SKM-1 (cell line): ENCODE measurements around the gene ANKRD12.

ENCODE experiments used
- DNase-seq: peaks from one replicate; lab custom pipeline; 2025; ENCODE audit not compliant: unreplicated experiment; lab: John Stamatoyannopoulos, UW

ANKRD12 gene

DNA sequence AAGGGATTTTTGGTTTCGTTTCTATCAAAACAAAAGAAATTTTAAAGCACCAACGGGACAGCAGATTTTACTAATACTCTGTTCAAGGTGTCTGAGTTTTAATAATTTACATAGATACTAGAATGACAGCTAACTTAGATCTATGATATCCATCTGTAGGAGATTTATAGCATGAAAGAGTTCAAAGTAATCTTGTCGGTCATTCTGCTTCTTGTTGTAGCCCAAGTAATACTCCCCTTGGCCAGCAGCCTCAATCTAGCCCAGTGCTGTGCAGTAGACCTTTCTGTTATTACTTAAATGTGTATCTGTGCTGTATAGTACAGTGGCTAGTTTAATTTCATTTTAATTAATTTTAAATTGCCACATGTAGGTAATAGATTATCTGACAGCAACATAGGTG, 44.7 kb downstream of the ANKRD12 start:
- DNase-seq: no peak

DNA sequence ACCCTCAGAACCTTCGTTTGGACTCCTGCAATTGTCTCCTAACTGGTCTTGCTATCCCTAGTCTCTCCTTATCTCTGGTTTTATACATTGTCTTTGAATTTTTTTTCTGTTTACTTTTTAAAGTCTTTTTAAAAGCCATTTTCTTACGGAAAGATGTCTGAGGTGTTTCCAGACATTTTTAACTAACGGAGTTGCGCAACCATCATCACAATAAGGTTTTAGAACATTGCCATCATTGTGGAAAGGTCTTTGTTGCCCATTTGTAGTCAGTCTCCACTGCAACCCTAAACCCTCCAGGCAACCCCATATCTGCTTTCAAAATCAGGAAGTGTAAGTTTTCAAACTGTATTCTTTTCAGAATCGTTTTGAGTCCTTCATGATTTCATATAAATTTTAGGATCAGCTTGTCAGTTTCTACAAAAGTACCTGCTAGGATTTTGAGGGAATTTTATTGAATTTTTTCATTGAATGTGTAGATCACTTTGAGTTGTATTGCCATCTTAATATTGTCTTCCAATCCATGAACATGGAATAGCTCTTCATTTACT, 46.3 kb downstream of the ANKRD12 start:
- no peak for DNase-seq

DNA sequence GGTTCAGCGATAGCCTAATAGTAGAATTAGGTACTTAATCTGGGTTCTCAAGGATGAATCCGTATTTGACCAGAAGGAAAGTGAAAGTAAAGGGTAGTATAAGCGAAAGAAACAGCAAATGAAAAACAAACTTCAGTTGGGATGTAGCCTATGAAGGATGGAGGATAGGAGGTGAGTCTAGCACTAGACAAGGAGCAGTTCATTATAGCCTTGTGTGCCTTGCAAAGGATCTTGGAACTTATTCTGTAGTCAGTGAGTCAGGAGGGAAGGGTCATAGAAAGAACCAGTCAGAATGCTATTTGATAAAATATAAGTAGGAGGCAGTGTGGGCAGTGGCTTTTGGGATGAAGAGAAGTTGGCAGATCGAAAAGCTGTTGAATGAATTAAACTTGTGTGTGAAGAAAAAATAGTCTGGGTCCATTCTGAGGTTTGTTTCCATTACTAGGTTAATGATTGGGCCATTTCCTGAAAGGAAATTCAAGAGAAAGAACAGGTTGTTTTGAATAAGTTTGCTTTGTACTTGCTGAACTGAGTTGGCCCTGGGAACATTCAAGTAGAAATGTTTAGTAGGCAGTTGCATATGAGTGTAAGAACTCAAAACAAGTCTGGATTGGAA, 48.5 kb downstream of the ANKRD12 start:
- no peak for DNase-seq

DNA sequence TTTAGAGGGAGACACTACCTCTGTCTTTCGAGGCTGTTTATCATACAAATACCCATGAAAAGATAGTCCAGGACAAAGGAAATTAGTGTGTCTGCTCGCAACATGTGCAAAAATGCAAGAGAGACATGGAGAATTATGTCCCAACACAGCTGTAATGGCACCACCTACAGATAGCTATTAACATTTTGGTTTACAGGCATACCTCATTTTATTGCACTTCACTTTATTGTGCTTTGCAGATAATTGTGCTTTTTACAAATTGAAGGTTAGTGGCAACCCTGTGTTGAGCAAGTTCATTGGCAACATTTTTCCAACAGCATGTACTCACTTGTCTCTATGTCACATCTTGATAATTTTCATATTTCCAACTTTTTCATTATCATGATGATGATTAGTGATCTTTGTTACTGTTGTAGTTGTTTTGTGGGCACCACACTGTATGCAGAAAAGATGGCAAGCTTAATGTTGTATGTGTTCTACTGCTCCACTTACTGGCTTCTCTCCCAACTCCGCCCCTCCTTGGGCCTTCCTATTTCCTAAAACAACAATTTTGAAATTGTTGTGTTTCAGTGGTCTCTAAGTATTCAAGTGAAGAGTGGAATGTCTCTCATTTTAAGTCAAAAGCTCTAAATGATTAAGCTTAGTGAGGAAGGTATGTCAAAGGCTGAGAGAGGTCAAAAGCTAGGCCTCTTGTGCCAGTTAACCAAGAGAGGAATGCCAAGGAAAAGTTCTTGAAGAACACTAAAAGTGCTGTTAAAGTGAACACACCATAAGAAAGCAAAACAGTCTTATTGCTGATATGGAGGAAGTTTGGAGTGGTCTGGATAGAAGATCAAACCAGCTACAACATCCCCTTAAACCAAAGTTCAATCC, 52.0 kb downstream of the ANKRD12 start:
- DNase-seq: no peak

DNA sequence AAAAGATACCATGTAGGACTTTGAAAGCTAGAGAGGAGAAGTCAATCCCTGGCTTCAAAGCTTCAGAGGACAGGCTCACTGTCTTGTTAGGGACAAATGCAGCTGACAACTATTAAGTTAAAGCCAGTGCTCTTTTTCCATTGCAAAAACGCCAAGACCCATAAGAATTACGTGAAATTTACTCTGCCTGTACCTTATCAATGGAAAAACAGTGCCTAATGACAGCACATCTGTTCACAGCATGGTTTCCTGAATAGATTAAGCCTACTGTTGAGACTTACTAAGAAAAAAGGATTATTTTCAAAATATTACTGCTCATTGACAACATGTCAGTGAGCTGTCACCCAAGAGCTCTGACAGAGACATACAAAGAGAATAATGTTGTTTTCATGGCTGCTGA, 52.9 kb downstream of the ANKRD12 start:
- no peak for DNase-seq

DNA sequence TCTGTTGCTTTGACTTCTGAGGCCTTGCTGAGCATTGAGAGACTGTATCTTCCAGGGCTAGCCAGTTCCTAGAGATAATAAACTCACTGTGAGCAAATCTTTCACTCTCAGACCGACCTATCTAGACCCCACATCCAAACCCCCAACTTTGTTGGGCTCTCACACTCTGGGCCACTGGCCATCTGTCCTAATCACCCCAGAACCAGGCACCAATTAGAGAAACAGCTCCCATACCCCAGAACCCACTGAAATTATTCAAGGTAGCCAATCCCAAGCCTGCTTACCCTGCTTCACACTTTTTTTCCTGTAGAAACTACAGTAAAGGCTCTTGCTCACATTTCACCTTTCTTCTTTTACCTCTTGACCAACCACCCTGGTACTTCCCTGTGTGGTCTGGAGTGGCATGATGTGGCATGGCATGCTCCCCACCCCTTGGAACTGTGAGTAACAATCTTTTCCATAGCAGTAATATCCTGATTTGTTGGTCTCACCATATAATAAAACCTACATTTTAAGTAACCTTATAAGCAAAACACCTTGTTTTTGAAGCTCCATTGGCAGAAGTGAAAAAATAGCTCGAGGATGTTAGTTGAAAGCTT, 55.2 kb downstream of the ANKRD12 start:
- DNase-seq: no peak

DNA sequence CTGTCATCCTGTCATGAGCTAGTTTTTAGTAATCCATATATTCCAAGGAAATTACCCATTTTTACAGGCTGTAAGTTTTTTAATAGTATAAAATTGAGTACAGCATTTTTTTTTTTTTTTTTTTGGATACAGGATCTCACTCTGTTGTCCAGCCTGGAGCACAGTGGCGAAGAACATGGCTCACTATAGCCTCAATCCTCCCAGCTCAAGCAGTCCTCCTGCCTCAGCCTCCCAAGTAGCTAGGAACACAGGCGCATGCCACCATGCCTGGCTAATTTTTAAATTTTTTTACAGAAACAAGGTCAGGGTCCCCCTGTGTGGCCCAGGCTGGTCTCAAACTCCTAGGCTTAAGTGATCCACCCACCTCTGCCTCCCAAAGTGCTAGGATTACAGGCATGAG, 56.5 kb downstream of the ANKRD12 start:
- no peak for DNase-seq

DNA sequence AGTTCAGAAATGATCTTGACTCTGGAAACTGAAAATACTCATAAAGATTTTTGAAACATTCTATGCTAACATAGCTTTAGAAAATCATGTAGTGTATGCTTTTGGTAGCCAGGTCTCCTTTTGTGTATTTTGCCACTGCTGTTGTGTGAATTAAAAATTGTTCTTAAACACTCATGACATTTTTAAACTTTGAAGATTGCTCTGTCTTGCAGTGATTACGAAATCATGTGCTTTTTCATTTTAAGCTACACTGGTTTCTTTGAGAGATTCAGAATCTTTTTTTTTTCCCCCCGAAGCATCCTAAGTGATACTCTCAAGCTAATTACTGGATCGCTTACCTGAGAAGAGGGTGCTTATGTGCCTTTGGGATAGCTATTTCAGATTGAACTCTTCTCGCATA, 60.0 kb downstream of the ANKRD12 start:
- no peak for DNase-seq

DNA sequence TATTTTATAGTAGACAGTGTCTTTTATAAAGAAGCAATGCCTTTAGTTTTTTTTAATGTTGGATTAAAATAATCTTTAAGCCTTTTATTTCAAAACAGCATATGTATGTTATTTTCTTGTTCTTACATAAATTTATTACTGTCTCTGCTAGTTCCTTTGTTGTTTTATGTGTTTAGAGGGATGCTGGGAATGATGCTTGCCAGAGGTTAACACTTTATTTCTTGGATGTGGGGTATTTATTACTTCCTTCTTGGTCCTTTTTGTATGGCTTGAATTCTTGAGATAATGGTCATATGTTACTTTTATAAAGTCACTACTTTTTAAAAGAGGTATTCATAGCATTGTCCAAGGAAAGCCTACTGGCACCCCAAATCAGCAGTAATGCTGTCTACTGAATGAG, 63.1 kb downstream of the ANKRD12 start:
- no peak for DNase-seq

DNA sequence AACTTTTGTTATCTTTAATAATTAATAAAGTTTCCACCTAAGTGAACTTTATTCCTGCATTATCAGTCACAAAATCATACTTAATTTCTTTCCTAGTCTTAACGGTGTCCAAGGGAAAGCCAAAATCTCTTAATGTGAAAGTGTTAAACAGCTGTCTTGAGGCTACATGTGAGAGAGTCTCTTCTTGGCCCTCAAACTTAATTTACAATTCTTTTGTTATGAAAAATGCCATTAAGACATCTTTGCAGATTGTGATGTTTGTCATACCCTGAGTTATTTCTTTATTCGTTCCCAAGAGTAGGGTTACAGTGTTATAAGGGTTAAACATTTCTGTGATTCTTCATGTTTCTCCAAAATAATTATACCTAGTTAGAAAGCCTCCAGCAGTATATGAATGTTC, 64.6 kb downstream of the ANKRD12 start:
- no peak for DNase-seq

DNA sequence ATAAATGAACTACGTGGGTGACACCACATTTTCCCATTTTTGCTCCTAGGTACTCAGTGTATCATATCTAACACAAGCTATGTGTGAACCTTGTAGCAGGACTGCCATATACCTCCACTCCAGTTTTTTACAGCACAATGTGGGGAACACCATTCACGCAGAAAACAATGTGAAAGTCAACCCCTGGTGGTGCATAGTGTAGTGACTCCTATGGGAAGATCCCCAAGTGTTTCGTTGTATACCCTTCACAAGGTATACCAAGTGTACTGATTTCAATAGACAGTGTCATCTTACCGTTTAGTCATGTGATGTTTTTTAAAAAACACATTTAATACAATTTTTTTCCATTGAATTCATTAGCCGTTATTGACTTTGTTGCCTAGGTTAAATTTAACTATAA, 68.1 kb downstream of the ANKRD12 start:
- DNase-seq: no peak

DNA sequence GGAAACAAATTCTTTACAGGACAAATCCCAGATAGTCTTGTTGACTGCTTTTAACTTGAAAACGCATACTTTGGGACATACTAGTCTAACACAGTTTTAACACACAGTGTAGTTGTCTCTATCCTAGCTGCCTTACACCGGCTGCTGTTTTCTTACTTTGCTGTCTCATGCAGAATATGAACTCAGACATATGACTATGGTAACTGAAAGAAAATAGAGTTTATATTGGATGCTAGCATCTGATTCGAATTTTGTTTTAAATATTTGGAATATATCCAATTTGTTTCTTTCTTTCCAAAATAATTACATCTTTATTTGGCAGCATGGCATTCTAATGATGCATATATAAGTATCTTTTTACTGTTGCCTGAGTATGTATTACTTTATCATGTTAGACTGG, 69.8 kb downstream of the ANKRD12 start:
- DNase-seq: no peak

DNA sequence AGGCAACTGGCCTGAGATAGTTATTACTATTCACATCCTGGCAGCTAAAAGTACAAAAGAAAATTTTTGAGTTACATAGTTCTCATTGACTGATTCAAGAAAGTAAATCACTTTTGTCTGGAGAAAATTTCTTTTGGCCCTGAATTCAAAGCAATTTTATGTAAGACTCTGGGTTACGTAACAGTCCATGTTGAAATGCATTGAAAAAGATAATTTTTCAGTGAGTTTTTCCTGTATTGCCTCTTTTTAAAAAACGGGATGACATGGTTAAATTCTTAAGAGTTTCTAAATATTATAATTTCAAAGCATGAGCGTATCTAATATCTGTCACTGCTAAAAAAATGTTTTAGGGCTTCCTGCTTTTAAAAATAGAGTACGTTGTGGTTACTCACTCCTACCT, 72.7 kb downstream of the ANKRD12 start:
- peak; percentile 16 for DNase-seq

DNA sequence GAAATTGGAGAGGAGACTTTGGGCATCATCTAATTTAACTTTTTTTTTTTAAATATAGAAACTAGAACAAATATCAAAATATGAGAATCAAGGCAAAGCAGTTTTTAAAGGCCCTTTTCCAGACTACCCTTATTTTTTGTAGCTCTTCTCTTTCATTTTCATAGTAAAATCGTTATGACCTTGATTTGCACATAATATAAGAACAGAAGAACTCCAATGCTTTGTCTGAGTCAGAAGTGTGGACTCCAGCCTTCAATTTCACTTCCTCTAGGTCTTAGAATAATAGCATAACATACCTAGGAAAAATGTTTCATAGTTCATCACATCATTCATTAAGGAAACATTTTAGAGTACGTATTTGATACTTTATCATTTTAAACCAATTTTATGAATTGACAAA, 74.4 kb downstream of the ANKRD12 start:
- no peak for DNase-seq

DNA sequence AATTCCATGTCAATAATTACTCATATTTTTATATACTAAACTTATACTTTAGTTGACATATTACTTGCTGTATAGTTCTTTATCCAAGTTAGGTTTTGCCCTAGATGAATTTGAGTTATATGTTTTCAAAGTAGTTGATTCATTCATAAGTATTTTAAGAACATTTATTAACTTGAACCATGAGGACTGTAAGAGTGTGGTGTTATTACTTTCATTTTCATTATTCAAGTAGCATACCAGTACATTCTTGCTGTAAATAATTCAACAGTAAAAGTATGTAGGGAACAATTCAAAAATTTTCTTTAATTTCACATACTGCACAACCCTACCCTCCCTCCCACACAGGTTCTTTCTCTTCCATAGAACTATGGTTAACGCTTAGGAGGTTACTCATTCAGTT, 75.4 kb downstream of the ANKRD12 start:
- DNase-seq: no peak

DNA sequence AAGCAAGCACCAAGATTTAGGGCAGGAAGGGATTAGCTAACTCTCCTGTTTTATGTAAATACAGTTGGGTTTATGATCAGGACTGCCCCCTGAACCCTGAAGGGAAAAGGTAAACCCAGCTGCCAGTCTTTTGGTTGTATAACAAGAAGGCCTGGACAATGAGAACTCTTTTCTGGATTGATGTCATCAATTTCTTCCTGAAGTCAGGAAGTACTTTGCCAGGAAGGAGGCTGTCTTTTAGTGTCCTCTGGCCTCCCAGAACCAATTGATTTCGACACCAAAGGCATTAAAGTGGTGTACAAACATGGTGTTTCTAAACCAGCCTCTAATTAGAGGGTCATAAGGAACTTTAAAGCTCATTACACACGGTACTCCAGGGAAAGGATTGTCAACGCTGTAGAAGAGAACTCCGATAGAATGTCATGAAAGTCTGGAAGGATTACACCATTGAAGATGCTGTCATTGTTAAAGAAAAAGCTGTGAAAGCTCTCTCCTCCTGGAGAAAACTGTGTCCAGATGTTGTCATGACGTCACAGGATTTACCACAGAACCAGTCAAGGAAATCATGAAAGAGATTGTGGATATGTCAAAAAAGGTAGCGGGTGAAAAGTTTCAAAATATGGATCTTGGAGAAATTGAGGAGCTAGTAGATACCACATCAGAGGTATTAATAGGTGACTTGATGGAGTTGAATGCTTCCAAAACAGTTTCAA, 78.8 kb downstream of the ANKRD12 start:
- no peak for DNase-seq

DNA sequence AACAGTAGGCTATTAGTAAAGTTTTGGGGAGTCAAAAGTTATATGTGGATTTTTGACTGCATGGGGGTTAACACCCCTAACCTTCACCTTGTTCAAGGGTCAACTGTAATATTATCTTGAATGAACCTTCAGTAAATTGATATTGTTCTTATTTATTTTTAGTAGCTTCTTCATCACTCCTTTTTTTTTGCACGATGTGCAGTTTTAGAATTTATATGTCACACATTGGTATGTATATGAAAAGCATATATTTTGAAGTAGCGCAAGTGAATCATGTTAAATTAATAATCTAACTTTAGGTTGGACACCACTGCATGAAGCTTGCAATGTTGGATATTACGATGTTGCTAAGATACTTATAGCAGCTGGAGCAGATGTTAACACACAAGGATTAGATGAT, 79.9 kb downstream of the ANKRD12 start:
- DNase-seq: no peak

DNA sequence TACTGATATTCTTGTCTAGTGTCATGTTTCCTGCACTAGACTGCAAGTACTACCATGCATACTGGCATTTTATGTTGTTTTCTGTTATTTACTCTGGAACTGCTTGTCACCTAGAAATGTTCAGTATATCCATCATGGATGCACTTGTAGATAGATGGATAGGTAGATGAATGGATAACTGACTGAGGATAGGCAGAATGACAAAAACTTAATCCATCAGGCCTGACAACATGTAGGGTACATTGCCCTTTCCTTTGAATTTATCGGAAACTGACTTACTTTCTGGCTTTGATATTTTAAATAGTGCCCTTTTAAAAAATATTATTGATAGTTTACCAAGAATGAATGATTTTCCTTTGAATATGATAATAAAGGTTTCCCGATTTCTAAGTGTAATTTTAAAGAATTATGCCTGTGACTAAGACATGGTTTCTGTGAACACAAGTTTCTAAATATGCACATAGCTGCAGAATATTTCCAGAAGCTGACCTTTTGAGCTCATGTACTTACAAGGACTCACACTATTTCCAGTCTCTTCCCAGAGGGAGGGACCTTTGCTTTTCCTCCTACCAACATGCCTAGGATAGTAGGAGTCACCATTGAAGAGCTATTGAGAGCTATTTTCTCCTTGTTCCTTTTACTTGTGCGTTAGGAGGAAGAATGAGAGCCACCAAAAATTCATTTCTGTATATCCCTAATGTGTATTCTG, 81.3 kb downstream of the ANKRD12 start:
- no peak for DNase-seq

DNA sequence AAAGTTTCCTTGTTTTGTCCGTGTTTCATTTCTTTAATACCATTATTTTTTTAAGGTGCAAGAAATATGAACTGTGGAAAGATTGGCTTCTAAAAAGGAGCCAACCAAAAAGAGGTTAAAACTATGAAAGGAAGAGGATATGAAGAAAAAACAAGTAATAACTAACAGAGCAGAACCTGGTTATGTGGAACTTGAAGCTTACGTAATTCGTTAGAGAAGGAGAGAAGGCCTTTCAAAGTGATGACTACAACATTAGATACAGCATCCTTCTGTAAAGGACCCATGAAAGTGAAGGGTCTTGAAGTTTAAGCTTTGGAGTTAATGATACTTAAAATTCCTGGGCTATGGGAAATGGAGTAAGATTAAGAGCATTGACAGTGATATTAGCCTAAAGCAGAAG, 84.5 kb downstream of the ANKRD12 start:
- DNase-seq: no peak

DNA sequence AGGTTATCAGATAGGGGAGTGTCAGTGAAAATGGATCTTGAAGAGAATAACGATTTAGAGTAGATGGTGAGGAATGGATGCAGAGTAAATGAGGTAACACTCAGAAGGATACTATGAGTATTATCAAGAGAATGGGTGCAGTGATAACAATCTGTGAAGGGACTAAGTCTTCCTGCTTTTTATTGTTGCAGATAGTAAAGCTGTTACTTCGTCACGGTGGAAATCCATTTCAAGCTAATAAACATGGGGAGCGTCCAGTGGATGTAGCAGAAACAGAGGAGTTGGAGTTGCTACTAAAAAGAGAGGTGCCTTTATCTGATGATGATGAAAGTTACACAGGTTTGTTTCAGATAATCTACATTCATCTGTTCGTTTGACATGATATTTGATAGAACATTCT, 85.1 kb downstream of the ANKRD12 start:
- no peak for DNase-seq

DNA sequence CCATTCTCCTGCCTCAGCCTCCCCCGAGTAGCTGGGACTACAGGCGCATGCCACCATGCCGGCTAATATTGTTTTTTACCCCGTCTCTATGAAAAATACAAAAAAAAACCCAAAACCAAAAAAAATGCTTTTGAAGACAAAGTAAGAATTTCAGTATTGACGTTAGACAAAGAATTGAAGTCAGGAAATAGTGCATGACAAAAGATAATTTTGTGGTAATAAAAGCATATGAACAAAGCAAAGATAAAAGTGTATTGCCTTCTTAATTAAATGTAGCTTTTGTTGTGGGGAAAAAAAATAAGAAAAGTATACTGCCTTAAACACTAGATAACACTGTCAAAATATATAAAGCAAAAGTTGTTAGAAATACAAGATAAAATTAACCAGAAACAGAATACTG, 86.8 kb downstream of the ANKRD12 start:
- DNase-seq: no peak
